AG09319 (cell line): ENCODE results near the gene CHRNB4.

ENCODE experiments used
- DNase-seq: peaks from one replicate; pipeline ENCODE4 v3.0.0-alpha.2; 2010; ENCODE audit warnings: low read depth; ENCODE audit errors: extremely low read depth
- TF ChIP-seq, protein P1 (sequence below): IDR thresholded peaks from 2 replicates; pipeline ENCODE4 v1.5.1; 2011; ENCODE audit warnings: low read depth, mild to moderate bottlenecking, inconsistent platforms, low read length, moderate library complexity

CHRNB4 gene

DNA sequence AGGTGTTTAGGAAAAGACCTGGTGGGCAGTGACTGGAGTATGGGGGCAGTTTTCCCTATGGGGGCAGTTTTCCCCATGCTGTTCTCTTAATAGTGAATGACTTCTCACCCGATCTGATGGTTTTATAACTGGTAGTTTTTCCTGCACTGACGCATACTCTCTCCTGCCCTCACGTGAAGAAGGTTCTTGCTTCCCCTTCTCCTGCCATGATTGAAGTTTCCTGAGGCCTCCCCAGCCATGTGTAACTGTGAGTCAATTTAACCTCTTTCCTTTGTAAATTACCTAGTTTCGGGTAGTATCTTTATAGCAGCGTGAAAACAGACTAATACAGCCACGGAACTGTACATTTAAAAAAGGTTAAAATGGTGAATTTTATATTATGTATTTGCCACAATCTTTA is 25.0 kb upstream of the CHRNB4 start:
- DNase-seq, result no peak

DNA sequence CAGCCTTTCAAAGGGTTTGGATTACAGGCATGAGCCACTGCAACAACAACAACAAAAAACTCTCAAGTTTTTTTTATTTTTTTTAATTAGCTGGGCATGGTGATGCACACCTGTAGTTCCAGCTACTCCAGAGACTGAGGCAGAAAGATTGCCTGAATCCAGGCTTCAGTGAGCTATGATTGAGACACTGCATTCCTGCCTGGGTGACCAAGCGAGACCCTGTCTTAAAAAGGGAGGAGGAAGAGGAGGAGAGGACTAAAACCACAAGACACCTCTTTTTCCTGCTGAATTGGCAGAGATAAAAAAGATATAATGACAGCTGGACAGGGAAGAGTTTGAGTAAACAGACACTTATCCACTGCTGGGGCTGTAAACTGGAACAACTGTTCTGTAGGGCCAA is 22.7 kb upstream of the CHRNB4 start:
- TF ChIP-seq, protein P1, sequence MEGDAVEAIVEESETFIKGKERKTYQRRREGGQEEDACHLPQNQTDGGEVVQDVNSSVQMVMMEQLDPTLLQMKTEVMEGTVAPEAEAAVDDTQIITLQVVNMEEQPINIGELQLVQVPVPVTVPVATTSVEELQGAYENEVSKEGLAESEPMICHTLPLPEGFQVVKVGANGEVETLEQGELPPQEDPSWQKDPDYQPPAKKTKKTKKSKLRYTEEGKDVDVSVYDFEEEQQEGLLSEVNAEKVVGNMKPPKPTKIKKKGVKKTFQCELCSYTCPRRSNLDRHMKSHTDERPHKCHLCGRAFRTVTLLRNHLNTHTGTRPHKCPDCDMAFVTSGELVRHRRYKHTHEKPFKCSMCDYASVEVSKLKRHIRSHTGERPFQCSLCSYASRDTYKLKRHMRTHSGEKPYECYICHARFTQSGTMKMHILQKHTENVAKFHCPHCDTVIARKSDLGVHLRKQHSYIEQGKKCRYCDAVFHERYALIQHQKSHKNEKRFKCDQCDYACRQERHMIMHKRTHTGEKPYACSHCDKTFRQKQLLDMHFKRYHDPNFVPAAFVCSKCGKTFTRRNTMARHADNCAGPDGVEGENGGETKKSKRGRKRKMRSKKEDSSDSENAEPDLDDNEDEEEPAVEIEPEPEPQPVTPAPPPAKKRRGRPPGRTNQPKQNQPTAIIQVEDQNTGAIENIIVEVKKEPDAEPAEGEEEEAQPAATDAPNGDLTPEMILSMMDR, result no peak
- DNase-seq, result no peak

More for the DNA sequence above, 25.0 kb upstream of the CHRNB4 start:
- TF ChIP-seq, protein P1, result no peak

DNA sequence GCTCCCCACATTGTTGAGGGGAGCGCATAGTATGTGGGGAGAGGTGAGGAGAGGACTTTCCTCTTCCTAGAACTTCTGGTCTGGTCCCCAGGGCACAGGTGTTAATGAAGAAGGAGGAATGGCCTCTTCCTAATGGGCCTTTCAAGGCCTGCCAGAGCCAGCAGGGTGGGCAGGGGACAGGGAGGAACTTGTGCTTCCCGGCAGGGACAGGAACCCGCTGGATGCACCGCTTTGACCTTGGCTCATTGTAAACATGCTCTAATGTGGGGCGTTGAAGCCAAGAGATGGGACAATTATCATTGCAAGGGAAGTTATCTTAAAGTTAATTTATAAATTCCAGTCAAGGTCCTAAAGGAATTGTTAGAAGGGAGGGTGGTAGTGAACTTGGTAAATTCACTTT is 21.0 kb upstream of the CHRNB4 start:
- TF ChIP-seq, protein P1, result no peak
- DNase-seq, result no peak

DNA sequence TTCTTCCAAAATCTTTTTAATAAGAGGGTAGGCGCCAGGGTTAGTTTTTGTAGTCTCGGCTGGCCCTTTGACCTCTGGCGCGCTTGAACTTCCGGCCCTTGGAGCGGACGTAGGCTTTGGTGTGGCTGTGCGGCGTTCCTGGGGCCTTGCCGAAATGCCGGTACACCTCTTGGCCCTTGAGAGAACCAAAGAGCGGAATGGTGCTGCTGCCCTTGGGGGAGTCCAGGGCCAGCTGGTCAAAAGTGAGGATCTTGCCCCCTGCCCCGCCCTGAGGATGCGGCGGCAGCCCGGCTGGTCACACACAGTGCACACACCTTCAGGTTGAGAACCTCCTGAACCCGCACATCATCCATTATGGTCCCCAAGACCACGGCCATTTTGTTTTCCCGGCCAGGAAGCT is 20.0 kb upstream of the CHRNB4 start:
- no peak for DNase-seq
- TF ChIP-seq, protein P1, result no peak

DNA sequence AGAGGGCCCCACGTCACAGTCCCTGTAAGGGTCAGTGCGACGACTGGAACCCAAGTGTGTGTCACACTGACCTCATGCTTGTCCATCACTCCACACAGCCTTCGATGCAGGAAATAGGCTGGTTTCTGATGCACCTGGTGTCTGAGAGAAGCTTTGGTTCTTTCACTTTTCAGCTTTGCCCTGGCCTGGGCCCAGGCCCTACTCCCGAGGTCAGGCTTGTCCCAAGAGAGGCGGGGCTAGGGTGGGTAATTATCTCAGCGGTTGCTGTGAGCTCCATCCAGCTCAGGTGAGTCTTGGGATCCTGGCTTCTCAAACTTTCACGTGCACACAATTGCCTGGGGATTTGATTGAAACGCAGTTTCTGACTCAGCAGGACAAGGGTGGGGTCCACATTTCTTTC is 19.6 kb upstream of the CHRNB4 start:
- DNase-seq, result no peak
- TF ChIP-seq, protein P1, result no peak

DNA sequence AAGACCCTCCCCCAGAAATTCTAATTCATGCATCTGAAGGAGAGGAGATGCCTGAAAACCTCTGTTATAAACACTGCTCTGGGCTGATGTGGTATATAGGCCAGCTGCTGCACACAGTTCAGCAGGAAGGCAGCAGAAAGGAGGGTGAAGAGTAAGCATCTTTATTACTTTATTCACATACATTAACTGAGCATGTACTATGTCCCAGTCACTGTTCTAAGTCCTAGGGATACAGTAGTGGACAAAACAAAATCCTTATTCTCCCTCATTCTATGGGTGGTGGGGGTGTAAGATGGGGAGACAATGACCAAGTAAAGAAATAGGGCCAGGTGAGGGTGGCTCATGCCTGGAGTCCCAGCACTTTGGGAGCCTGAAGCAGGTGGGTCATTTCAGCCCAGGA is 17.8 kb upstream of the CHRNB4 start:
- TF ChIP-seq, protein P1, result no peak
- no peak for DNase-seq

DNA sequence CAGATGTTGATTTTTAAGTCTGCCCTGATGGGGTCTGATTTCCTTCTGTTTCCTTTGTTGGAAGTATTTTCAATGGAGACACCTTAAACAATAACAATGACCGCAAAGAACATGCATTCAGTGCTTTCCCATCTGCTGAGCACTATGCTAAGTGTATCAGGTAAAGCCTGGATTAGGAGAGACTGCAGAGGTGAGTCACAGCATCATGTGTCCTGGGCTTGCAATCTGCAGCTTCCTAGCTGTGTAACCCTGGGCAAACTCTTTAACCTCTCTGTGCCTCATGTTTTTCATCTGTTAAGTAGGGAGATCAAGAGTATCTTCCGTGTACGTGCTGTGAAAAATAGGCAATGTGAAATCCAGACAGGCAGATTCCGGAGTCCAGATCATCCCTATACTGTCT is 13.3 kb upstream of the CHRNB4 start:
- TF ChIP-seq, protein P1, result no peak
- DNase-seq, result no peak
